Memory B cell (primary cell): Measurements from ENCODE around the gene IQSEC3.
A peak's percentile ranks its signal among the peaks of the same experiment; 100 is the strongest.
"Not testable (repeated sequence)": the region's sequence is repeated elsewhere in the genome, so short reads cannot be mapped to it uniquely, and the experiment has no call there.

Source experiments
- ATAC-seq: fragments of 150-1000 bp; cut with Tn5 transposase; 2 replicates; pipeline ENCODE4 v1.10.0; 2021; ENCODE audit warnings: low read depth, mild to moderate bottlenecking, moderate library complexity
- DNase-seq, 2 donors: peaks; one replicate each; pipeline ENCODE4 v3.0.0; 2022; ENCODE audit warnings: low spot score in 2 of 2
- H3K27ac Mint-ChIP-seq: one replicate; pipeline ENCODE4 v1.8.0; 2022; ENCODE audit warnings: mild to moderate bottlenecking, moderate library complexity, mixed read lengths
- H3K27me3 Mint-ChIP-seq: one replicate; pipeline ENCODE4 v1.8.0; 2022; ENCODE audit warnings: mixed read lengths
- H3K36me3 Mint-ChIP-seq: one replicate; pipeline ENCODE4 v1.8.0; 2022; ENCODE audit warnings: mild to moderate bottlenecking, mixed read lengths
- H3K4me1 Mint-ChIP-seq: one replicate; pipeline ENCODE4 v1.8.0; 2022; ENCODE audit warnings: mixed read lengths
- H3K4me3 Mint-ChIP-seq: one replicate; pipeline ENCODE4 v1.8.0; 2022; ENCODE audit warnings: mild to moderate bottlenecking, moderate library complexity, mixed read lengths
- H3K9me3 Mint-ChIP-seq: one replicate; pipeline ENCODE4 v1.8.0; 2022; ENCODE audit warnings: mixed read lengths

The IQSEC3 gene

DNA sequence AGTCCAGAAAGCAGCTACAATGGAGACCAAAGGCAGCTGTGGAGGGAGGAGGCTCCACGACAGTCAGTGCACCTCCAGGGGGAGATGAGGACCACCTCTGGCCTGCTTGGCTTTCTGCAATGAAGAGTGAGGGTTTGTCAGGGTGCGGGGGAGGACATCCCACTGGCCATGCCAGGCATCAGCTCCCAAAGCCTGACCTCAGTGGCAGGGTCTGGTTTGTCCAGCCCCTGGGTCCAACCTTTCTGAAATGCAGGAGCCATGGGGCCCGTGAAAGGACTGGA lies 112.2 kb downstream of the IQSEC3 start:
- H3K27ac Mint-ChIP-seq, result no peak overlapping the region
- peaks cover 2% of the 10 kb centered on the region for H3K36me3 Mint-ChIP-seq
- DNase-seq, result no peak
- no peak for ATAC-seq
- no peaks in the 10 kb centered on the region for H3K9me3 Mint-ChIP-seq
- H3K27me3 Mint-ChIP-seq, result peaks cover 19% of the 10 kb centered on the region
- H3K4me1 Mint-ChIP-seq, result peaks cover 3% of the 10 kb centered on the region
- no peak overlapping the region for H3K4me3 Mint-ChIP-seq

DNA sequence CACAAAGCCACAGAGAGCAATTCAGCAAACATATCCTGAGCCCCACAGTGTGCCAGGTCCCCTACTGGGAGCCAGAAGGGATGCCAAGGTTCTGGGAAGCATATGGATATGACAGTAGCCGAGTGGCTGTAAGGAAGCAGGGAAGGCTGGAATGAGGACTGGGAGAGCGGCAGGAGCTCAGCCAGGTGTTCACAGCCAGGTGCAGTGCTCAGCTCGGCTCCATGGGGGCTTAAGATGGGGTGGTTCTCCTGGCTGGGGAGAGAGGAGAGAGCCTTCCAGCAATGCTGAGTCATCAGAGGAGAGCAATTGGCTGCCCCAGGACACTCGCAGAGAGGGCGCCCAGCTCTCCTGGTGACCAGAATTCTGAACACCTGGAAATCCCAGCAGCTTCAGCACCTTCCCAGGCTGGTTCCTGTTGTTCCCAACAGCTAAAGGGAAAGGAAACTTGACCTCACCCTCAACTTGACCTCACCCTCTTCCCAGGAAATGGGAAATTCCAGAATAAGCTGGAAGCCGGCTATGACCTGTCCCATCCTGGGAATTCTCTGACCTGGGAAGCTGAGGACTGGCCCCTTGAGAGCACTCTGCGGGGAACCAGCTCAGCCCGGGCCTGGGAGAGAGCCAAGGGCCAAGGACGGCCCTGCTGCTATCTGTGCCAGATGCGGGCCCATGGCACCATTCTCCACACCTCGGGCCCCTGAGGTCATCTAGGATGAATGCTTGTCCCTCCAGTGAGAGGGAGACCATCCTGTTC lies 112.7 kb downstream of the IQSEC3 start:
- H3K27me3 Mint-ChIP-seq, result peaks cover 19% of the 10 kb centered on the region
- H3K4me3 Mint-ChIP-seq, result no peak overlapping the region
- ATAC-seq (no peak), DNase-seq (no peak)
- peaks cover 2% of the 10 kb centered on the region for H3K36me3 Mint-ChIP-seq
- H3K9me3 Mint-ChIP-seq, result no peaks in the 10 kb centered on the region
- peaks cover 3% of the 10 kb centered on the region for H3K4me1 Mint-ChIP-seq
- H3K27ac Mint-ChIP-seq, result no peak overlapping the region

DNA sequence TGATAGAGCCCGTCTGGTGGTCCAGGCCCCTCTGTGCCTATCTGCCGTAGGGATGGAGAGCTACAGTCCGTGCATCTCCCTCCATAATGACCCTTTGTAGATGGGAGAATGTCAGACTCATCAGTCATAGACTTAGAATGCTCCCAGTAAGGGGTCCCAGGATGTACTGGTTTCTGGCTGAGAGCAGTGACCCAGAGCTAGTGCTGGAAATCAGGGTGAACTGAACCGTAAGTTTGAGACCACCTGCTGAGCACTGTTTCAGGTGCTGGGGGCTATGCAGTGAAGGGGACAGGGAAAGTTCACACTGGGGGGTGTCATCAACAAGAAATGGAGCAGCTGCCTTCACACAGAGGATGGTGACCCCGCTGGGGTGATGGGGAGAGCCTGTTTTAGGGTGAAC lies 113.3 kb downstream of the IQSEC3 start:
- Mint-ChIP-seq H3K27me3 (peaks cover 21% of the 10 kb centered on the region), H3K36me3 (peaks cover 2% of the 10 kb centered on the region), H3K27ac (no peak overlapping the region), H3K9me3 (no peaks in the 10 kb centered on the region), H3K4me3 (no peak overlapping the region), H3K4me1 (peaks cover 4% of the 10 kb centered on the region)
- ATAC-seq (no peak), DNase-seq (no peak)

DNA sequence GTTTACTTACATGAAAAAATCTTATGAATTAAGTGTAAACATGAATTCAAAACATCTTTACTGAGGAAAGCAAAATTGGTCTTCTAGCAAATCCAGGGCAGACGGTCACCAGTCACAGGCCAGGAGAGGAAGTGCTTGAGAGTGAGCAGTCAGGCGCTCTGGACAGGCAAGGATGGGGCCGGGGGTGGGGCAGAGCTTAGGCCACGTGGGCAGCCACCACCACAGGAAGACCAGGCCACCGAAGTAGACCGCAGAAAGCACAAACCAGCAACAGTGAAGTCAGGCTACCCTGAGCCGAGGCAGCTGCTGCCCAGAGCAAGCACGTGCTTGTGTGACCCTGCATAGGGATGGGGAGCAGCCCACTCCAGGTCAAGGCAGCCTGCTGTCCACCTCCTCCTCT lies 113.9 kb downstream of the IQSEC3 start:
- Mint-ChIP-seq H3K4me1 (peaks cover 5% of the 10 kb centered on the region), H3K36me3 (no peaks in the 10 kb centered on the region), H3K27ac (no peak overlapping the region), H3K4me3 (no peak overlapping the region), H3K9me3 (no peaks in the 10 kb centered on the region), H3K27me3 (peaks cover 18% of the 10 kb centered on the region)
- ATAC-seq (no peak), DNase-seq (no peak)

DNA sequence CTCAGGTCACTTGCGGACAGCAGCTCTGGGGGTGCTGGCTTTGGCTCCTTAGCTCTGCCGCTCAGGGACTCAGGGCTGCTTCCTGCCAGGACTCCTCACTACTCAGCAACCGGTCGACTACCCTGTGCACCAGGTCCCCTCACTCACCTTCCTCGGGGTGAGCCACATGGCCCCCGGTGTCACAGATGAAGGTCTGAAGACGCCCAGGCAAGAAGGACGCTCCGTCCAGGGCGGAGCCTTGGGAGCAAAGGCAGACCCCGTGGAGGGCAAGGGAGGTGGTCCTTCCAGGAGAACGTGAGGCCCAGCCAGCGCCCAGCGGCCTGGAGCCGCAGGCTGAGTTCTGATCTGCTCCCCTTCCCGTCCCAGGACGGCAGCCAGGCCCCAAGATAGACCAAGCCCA lies 115.4 kb downstream of the IQSEC3 start:
- DNase-seq (no peak), ATAC-seq (no peak)
- Mint-ChIP-seq H3K4me1 (peaks cover 5% of the 10 kb centered on the region), H3K4me3 (no peak overlapping the region), H3K27me3 (peaks cover 15% of the 10 kb centered on the region), H3K36me3 (no peaks in the 10 kb centered on the region), H3K9me3 (no peaks in the 10 kb centered on the region), H3K27ac (no peak overlapping the region)

DNA sequence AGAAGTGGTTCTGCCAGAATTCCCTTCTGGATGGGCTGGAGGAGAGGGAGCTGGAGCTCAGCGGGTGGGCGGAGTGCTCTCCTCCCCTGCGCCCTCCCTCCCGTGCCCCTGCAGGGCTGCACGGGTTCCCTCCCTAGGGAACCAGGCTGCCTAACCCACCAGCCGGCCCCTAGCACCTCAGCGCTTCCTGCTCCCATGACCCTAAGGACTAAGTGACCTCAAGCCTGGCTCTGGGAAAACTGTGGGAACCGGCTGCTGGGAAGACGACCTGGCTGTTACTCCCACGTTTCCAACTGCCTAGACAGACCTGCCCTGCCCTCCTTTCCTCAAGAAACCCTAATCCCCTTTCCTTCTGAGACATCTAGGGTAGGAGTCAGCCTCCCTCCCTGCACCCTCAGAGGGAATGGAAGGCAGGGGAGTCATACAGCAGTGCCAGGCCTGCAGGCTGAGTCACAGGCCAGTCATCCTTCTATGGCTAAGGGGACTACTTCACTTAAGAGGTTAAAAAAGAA lies 115.9 kb downstream of the IQSEC3 start:
- H3K4me1 Mint-ChIP-seq, result peaks cover 5% of the 10 kb centered on the region
- H3K27ac Mint-ChIP-seq, result no peak overlapping the region
- no peaks in the 10 kb centered on the region for H3K9me3 Mint-ChIP-seq
- no peak for ATAC-seq
- H3K36me3 Mint-ChIP-seq, result no peaks in the 10 kb centered on the region
- H3K27me3 Mint-ChIP-seq, result peaks cover 15% of the 10 kb centered on the region
- no peak overlapping the region for H3K4me3 Mint-ChIP-seq
- no peak for DNase-seq

DNA sequence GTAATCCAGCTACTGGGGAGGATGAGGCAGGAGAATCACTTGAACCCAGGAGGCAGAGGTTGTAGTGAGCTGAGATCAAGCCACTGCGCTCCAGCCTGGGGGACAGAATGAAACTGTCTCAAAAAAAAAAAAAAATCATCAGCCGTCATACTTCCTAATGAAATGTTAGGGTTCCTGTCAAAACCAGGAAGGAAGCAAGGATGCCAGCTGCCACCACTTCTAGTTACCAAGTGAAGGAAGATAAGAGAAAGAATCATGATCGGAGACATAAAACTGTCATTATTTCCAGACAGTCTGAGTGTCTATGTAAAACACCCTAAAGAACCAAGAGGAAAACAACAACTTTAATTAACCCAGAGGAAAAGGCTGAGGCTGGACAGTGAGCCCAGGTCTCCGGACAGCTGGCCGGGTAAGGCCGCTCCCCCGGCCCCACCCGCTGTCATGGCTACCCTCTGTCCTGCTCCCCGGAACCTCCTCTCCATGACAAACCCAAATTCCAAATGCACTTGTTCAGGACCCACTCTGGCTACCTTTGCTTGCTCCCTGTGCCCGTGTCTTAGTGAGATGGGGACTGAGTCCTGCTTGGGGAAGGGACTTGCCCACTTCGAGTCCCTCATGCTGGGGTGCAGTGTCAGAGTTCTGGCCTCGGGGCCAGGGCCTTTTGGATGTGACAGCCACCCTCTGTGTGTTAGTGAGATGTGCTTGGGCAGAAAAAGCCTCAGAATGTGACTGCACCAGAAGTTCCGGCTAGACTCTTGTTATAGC lies 118.4 kb downstream of the IQSEC3 start:
- Mint-ChIP-seq H3K27ac (no peak overlapping the region), H3K27me3 (peaks cover 15% of the 10 kb centered on the region), H3K4me3 (no peak overlapping the region), H3K4me1 (peaks cover 3% of the 10 kb centered on the region), H3K9me3 (no peaks in the 10 kb centered on the region), H3K36me3 (peaks cover 1% of the 10 kb centered on the region)
- ATAC-seq (no peak), DNase-seq (no peak)

DNA sequence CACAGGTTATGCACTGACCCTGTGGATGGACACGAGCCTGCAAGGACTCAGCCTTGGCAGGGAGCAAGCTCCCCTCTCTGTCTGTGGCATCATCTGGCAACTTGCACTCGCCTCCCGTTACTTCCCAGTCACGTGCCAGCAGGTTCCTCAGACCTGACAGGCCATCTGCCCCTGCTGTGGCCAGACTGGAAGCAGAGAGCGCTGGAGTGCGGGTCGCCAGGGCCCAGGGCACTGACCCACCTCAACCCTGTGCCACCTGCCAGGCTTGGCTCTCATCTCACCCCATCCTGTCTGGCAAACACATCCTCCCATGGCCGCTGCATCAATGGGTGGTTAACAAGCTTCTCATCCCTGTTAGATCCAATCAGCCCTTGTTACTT lies 119.0 kb downstream of the IQSEC3 start:
- Mint-ChIP-seq H3K27me3 (peaks cover 15% of the 10 kb centered on the region), H3K36me3 (peaks cover 1% of the 10 kb centered on the region), H3K9me3 (no peaks in the 10 kb centered on the region), H3K27ac (no peak overlapping the region), H3K4me3 (no peak overlapping the region), H3K4me1 (peaks cover 2% of the 10 kb centered on the region)
- ATAC-seq (no peak), DNase-seq (no peak)

DNA sequence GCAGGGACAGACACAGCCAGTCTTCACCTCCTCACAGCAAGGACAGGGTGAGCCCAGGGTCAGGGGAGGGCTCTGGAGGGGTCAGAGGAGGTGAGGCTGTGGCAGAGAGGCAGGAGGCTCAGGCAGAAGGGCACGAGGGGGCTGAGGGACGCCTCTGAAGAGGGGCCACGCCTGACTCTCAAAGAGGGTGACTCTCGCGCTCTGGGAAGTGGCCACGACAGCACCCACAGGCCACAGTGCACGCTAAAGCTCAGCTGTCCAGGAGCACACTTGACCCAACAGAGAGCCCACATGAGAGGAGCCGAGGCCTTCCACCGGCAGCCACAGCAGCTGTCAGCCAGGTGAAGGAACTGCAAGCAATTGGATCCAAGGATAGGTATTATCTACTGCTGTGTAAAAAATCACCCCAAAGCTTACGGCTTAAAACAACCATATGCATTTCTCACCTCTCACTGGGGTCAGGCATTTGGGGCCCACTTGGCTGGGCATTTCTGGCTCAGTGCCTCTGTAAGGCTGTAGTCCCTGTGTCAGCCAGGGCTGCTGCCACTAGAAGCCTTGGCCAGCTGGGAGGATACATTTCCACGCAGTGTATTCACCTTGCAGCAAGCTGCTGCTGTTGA lies 119.5 kb downstream of the IQSEC3 start:
- no peak overlapping the region for H3K4me3 Mint-ChIP-seq
- peaks cover 1% of the 10 kb centered on the region for H3K36me3 Mint-ChIP-seq
- no peaks in the 10 kb centered on the region for H3K9me3 Mint-ChIP-seq
- ATAC-seq, result no peak
- H3K27me3 Mint-ChIP-seq, result peaks cover 15% of the 10 kb centered on the region
- no peak overlapping the region for H3K27ac Mint-ChIP-seq
- no peak for DNase-seq
- H3K4me1 Mint-ChIP-seq, result peaks cover 2% of the 10 kb centered on the region

DNA sequence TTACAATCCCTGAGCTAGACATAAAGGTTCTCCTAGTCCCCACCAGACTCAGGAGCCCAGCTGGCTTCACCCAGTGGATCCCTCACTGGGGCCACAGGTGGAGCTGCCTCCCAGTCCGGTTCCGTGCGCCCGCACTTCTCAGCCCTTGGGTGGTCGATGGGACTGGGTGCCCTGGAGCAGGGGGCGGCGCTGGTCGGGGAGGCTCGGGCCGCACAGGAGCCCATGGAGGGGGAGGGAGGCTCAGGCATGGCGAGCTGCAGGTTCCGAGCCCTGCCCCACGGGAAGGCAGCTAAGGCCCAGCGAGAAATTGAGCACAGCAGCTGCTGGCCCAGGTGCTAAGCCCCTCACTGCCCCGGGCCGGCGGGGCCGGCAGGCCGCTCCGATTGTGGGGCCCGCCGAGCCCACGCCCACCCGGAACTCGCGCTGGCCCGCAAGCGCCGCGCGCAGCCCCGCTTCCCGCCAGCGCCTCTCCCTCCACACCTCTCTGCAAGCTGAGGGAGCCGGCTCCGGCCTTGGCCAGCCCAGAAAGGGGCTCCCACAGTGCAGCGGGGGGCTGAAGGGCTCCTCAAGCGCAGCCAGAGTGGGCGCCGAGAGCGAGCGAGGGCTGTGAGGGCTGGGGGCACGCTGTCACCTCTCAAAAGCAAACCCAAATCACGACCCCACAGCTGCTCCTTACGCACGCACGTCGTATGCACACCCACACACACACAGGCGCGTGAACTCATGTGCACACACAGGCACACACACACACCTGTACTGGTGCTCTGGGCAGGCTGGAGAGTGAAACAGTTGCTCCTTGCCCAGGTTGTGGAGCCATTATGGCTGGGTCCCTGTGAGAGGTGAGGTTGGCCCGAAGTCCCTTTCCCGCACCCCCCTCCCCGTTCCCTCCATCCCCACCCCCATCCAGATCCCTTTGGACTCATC lies 121.7 kb downstream of the IQSEC3 start:
- H3K9me3 Mint-ChIP-seq, DNase-seq, ATAC-seq, H3K4me1 Mint-ChIP-seq, H3K36me3 Mint-ChIP-seq, H3K27ac Mint-ChIP-seq: not testable (repeated sequence)
- Mint-ChIP-seq H3K4me3 (peak overlapping the region; percentile 46), H3K27me3 (peaks cover 23% of the 10 kb centered on the region)

DNA sequence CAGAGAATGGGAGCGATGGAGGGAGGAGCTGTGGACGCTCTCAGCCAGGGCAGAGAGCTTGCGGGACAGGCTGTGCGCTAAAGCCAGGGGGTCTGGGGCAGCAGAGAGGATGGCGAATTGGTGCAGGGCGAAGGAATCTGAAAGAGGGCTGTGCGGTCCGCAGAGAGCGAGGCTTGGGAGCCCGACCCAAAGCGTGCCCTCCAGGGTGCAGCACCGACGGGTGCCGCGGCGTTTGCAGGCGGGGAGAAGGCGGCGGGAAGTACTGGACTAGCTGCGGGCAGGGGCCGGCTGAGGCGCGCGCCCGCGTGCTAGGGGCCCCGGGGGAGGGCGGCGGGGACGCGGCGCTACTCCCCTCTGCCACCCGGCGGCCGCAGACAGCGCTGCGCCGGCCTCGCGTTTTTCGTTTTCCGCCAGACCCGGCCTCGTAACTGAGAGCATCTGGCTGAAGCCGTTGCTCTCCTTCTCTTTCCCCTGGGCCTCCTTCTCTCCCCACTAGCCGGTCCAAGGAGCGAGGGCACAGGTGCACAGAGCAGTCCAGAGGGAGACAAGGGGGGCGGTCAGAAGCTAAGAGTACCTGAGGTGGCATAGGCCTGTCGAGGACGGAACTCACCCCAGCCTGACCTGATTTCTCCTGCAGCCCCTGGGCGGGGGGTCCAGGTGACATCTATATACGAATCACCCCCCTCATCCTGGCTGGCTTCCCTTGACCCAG lies 122.5 kb downstream of the IQSEC3 start:
- ATAC-seq (peak; percentile 56), DNase-seq (no peak)
- no peaks in the 10 kb centered on the region for H3K9me3 Mint-ChIP-seq
- peak overlapping the region; percentile 46 for H3K4me3 Mint-ChIP-seq
- H3K4me1 Mint-ChIP-seq, result peaks cover 2% of the 10 kb centered on the region
- H3K27ac Mint-ChIP-seq, result no peak overlapping the region
- H3K27me3 Mint-ChIP-seq, result peaks cover 22% of the 10 kb centered on the region
- H3K36me3 Mint-ChIP-seq, result peaks cover 1% of the 10 kb centered on the region

DNA sequence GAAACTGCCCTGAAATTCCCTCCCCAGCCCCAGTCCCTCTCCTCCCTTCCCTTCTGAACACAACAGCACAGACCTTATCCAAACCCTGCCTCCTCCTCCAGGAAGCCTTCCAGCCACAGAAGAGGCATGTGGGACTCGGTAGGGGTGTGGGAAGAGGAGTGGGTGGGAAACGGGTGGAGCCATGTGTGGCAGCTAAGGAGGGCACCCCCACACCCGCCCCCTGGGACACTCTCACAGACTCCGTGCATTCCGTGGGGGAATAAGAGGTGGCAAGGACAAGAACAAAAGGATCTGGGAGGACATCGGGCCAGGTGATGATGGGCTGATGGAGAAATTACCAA lies 123.0 kb downstream of the IQSEC3 start:
- peaks cover 23% of the 10 kb centered on the region for H3K27me3 Mint-ChIP-seq
- ATAC-seq (no peak), DNase-seq (no peak)
- peaks cover 1% of the 10 kb centered on the region for H3K36me3 Mint-ChIP-seq
- H3K27ac Mint-ChIP-seq, result no peak overlapping the region
- H3K4me3 Mint-ChIP-seq, result no peak overlapping the region
- no peaks in the 10 kb centered on the region for H3K9me3 Mint-ChIP-seq
- H3K4me1 Mint-ChIP-seq, result peaks cover 2% of the 10 kb centered on the region

DNA sequence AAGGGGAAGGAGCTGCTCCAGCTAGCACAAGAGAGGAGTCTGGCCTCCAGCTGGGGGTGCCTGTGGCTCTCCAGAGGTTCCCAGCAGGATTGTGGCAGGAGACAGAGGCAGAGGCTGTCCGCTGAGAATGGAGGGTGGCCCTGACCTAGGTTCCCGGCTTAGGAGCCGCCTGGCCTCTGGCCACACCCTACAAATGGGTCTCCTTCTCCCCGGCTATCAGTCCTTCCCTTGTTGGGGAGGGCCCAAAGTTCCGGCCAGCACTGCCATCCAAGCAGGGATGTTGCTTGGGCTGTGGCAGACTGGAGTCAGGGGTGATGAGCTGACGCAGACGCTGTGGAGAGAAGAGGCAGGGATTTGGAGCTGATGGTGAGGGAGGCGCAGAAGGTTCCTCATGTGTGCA lies 124.3 kb downstream of the IQSEC3 start:
- Mint-ChIP-seq H3K9me3 (no peaks in the 10 kb centered on the region), H3K36me3 (peaks cover 1% of the 10 kb centered on the region)
- DNase-seq, result no peak

More for the DNA sequence above, 124.3 kb downstream of the IQSEC3 start:
- no peak overlapping the region for H3K27ac Mint-ChIP-seq
- no peak for ATAC-seq
- no peaks in the 10 kb centered on the region for H3K4me1 Mint-ChIP-seq
- peaks cover 23% of the 10 kb centered on the region for H3K27me3 Mint-ChIP-seq
- no peak overlapping the region for H3K4me3 Mint-ChIP-seq
